OCI-LY7 (cell line): ENCODE measurements around the gene SCUBE3.

Experiments
- CTCF ChIP-seq: fragments of 200-600 bp; sonication (generic); conservative IDR thresholded peaks from 2 replicates; pipeline ENCODE4 v1.5.1; 2014; ENCODE audit warnings: mild to moderate bottlenecking, antibody characterized with exemption, low read length, moderate library complexity, mixed read lengths
- EZH2phosphoT487 ChIP-seq: fragments of 200-600 bp; sonication (generic); IDR thresholded peaks from 2 replicates; pipeline ENCODE4 v1.6.1; 2018; ENCODE audit warnings: low read depth, borderline replicate concordance, mild to moderate bottlenecking, mixed run types, antibody characterized with exemption, low read length, moderate library complexity, mixed read lengths

- TF ChIP-seq CTCF (no peak), EZH2phosphoT487 (no peak)
Observed at GRCh38 chr6:35170166-35170565, 43.6 kb upstream of the SCUBE3 start.
